GM19238 (cell line): Measurements from ENCODE around the gene ANKRD11.
"Not testable (repeated sequence)": the region's sequence is repeated elsewhere in the genome, so short reads cannot be mapped to it uniquely, and the experiment has no call there.

Experiments used
- DNase-seq: peaks from one replicate; pipeline ENCODE4 v3.0.0; 2011; ENCODE audit warnings: low spot score; ENCODE audit not compliant: insufficient read length

The ANKRD11 gene

DNA sequence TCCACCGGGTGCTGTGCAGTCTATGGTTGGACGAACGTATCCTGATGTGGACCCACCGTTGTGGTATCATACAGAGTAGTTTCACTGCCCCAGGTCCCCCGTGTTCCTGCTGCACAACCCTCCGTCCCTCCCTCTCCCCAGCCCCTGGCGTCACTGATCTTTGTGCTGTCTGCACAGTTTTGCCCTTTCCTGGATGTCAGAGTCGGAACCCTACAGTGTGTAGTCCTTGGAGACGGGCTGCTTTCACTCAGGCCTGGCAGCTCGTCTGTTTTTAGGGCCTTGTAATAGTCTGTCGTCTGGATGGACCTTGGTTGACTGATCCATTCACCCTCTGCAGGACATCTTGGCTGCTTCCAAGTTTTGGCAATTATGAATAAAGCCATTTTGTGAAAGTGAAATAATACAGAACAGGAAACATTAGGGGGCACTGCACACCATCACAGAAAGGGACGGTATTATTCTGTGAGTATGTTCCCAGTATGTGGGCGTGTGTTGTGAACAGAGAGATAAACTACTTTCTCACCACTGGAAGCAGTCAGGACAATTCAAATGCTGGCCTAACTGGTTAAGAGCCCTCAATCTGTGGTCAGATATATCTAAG is 156.9 kb downstream of the ANKRD11 start:
- DNase-seq, result not testable (repeated sequence)

DNA sequence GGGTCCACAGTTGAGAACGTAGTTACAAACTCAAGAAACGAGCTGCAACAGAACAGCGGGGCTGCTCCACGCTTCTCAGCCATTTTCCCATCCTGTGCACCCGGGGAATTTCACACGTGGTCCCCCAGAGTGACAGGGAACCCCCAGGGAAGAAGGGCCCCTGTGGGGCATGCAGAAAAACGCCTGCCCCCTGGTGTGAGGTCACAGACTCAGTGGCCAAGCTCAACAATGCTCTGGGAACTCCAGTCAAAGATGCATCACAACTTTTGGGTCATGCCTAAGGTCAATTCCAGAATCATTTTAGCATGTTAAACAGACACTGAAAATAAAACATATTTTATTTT is 157.5 kb downstream of the ANKRD11 start:
- DNase-seq, result no peak

DNA sequence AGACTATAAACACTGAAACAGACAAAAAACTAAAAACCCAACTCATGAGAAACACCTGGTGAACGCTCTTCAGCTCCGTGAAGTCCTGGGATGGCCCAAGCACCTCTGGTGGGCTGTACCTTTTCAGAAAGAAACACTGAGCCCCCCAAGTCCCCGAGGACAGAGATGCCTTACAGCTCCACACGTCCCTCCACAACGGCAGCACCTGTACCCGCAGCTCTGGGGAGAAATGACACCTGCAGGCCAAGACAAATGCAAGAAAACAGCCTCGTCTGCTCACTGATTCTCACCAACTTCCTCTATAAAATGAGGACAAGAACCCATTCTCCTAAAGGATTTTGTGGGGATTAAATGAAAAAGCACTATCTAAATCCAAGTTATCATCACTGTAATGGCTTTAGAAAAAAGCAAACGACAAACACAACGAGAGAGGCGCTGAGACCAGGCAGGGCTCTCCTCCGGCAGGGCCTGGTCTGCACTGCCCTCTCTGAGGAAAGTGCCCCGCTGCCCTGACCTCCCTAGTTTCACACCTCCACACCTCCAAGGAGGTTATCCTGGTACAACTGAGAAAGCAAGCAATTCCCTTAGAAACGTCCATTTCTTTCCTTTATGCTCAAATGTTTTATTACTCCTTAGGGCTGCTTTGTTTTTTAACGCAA is 158.0 kb downstream of the ANKRD11 start:
- no peak for DNase-seq

DNA sequence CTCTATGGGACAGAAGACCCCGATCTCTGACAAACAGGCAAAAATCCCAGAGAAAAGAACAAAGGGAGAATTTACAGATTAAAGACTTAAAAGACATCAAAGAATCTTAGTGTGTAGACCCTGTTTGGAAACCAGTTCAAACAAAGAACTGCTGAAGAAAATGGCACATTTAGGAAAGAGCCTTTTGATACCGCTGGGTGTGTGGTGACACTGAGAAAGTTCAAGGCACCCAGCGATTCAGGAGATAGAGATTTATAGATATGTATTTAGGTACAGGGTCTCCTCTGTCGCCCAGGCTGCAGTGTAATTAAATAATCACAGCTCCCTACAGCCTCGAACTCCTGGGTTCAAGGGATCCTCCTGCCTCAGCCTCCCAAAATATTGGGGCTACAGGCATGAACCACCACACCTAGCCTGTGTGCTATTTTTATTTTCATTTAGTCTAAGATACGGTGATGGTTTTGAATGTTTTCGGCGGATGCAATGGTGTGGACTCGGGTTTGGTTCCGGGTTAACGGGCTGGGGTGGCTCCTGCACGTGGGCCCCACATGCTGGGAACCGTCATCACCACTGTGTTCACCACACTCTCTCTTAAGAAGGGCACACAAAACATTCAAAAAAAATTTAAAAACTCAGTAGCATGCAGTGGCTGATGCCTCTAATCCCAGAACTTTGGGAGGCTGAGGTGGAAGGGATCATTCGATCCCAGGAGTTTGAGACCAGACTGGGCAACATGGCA is 158.8 kb downstream of the ANKRD11 start:
- no peak for DNase-seq

DNA sequence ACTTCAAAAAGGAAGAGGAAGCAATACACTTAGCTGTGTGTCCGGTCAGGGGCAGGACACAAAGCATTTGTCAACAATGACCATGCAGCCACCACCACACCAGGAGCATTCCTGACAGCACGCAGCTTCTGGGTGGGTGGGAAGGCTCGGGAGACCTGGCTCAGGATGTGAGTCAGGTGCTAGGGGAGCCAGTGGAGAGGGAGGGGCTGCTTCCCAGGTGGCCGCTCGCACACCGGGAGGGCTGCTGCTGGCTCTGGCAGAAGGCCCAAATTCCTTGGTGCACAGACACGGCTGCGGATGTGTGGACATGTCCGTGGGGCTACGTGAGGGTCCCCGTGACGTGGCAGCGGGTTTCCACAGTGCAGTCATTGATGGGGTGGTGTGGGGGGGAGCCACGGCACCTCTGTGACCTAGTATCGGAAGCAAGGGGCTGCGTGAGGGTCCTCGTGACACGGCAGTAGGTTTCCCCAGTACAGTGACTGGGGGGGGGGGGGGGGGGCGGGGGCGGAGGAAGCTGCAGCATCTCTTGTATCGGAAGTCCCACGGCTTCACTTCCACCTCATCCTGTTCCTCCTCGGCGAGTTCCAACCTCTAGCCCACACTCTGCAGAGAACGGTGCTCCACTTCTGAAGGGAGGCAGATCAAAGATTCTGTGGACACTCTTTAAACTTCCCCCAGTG is 160.0 kb downstream of the ANKRD11 start:
- DNase-seq, result no peak

DNA sequence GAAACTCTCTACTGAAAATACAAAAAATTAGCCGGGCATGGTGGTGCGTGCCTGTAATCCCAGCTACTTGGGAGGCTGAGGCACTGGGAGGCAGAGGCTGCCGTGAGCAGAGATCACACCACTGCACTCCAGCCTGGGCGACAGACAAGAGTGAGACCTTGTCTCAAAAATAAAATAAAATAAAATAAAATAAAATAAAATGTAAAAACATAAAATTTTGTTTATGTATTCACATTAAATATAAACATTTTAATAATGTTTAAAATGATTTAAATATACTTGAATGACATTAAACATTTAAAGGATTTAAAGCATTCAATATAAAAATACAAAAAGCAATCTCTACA is 160.6 kb downstream of the ANKRD11 start:
- DNase-seq, result not testable (repeated sequence)

DNA sequence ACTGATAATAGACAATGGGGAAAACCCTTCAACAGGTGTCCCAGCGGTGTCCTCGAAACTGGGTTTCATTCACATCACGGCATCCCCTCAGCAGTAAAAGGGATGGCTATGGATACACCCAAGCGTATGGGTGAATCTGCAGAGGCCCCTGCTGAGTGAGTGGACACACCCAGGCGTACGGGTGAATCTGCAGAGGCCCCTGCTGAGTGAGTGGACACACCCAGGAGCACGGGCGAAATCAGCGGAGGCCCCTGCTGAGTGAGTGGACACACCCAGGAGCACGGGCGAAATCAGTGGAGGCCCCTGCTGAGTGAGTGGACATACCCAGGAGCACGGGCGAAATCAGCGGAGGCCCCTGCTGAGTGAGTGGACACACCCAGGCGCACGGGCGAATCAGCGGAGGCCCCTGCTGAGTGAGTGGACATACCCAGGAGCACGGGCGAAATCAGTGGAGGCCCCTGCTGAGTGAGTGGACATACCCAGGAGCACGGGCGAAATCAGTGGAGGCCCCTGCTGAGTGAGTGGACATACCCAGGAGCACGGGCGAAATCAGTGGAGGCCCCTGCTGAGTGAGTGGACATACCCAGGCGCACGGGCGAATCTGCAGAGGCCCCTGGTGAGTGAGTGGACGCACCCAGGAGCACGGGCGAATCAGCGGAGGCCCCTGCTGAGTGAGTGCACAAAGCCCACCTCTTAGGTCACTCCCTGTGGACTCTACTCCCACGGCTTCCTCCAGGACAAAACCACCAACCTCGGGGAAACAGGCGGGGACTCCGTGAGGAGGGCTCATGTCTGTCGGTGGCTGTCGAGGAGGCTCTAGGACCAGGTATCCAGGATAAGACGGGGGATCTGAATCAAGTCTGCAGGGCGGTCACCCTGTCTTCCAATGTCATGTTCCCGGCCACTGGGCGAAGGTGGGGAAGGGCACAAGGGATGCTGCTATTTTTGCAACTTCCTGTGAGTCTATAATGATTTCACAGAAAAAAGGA is 161.7 kb downstream of the ANKRD11 start:
- DNase-seq, result not testable (repeated sequence)

DNA sequence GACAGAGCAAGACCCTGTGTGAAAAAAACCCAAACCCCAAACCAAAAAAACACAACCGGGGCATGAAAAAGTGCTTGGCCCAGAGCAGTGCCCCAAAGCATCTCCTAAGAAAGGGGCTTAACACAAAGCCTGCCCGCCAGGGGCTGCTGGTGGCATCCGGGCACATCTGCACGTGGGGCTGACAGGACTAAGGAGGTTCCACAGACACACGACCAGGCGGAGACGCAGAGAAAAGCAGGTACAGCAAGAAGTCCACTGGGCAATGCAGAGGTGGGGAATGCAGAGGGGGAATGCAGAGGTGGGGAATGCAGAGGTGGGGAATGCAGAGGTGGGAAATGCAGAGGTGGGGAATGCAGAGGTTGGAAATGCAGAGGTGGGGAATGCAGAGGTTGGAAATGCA is 163.6 kb downstream of the ANKRD11 start:
- DNase-seq, result no peak

DNA sequence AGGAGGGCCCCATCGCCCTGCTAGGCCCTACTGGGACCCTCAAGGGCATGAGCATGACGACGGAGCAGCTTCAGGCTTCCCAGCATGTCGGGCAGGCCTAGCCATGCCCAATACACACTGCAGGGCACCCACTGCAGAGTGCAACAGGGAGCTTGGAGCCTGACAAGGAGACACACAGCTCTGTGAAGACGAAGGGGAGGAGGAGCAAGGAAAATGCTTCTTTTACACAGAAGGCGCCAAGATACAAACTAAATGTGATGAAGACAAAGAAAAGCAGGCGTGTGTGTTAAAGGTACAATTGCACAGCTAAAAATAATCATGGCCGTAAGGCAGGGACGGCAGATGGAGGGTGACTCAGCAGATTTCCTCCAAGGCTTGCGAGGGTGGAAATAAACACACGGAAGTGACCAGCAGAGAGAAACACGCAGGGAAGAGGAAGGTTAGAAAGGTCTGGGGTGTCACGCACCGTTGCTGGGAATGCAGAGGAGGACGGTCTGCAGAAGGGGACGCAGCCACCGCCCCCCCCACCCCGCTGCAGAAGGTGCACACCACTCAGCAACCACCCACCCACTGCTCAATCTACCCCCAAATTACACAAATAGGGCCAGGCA is 164.4 kb downstream of the ANKRD11 start:
- no peak for DNase-seq

DNA sequence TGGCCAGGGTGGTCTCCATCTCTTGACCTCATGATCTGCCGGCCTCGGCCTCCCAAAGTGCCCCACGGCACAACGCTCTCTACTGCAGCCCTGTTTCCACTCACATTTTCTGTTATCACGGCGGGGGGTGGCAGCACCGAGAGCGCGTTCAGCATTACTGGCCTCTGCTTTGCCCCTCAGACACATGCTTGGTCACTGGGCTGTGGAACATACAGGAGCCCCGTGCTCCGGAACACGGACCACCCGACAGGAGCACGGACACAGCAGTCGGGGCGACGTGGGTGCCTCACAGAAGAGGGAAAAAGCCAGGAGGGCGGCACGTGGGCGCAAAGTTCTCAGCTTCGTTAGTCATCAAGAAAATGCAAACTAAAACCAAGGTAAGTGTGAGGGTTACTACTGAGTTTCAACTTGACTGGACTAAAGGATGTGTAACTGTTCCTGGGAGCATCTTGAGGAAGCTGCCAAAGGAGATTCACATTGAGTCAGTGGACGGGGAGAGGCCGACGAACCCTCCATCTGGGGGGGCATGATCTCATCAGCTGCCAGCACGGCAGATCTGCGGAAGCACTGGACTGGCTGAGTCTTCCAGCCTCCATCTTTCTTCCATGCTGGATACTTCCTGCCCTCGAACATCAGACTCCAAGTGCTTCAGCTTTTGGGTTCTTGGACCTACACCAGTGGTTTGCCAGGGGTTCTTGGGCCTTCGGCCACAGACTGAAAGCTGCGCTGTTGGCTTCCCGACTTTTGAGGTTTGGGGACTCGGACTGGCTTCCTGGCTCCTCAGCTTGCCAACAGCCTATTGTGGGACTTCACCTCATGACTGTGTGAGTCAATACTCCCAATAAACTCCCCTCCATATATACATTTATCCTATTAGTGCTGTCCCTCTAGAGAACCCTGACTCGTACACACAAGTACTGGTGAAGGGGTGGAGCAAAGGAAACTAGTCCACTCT is 166.0 kb downstream of the ANKRD11 start:
- DNase-seq, result peak; percentile 66

DNA sequence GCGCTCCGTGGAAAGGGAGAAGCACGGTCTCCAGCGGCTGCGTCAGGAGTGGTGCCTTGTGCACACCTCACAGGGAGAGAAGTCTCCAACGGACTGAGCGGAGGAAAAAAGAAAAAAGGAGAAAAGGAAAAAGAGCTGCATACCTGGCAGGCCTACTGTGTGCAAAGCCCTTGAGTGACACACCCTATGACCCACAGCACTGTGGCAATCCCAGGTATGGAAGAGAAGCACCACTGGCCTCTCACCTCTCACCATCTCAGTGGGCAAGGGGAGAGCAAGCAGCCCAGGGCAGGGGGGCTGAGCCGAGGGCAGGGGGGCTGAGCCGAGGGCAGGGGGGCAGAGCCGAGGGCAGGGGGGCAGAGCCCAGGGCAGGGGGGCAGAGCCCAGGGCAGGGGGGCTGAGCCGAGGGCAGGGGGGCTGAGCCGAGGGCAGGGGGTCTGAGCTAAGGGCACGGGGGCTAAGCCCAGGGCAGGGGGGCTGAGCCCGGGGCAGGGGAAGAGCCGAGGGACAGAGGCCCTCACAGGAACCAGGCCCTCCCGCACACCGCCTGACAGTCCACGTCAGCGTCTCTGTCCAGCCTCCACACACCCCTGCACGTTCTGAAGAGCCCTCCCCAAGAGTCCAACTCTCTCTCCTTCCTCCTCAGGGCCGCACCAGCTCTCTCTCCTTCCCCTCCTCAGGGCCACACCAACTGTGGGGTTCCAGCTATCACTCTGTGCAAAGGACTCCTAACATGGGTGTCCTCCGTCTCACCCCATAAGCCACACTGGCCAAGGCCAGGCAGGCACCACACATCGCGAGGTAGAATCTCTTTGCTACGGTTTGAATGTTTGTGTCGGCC is 167.0 kb downstream of the ANKRD11 start:
- no peak for DNase-seq

DNA sequence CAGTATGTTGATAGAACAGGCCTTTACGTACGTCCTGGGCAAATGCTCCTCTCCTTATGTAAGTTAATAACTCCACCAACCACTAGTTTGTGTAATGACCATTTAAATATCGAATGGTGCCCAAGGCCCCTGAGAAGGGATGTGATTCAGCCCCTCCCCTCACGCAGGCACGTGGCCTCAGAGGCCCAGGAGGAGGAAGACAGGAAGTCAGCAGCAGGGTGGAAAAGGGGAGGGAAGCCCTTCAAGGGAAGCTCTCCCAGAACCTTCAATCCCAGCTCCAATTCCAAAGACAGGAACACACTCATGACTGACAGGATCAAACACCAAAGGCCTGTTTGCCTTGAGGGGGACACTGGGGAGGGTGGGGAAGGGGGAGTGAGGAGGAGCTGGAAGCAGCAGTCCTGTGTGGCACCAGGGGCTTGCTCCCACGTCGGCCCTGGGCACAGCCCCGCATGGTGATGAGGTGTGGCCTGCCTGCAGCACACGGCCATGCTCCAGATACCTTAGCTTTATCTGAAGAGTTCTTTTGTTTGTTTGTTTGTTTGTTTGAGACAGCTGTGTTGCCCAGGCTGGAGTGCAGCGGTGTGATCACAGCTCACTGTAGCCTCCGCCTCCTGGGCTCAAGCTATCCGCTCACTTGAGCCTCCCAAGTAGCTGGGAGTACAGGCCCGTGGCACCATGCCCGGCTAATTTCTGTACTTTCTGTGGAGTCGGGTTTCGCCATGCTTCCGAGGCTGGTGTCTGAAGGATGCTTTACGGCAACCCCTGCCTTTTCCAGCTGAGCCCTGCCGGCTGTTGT is 167.8 kb downstream of the ANKRD11 start:
- no peak for DNase-seq

DNA sequence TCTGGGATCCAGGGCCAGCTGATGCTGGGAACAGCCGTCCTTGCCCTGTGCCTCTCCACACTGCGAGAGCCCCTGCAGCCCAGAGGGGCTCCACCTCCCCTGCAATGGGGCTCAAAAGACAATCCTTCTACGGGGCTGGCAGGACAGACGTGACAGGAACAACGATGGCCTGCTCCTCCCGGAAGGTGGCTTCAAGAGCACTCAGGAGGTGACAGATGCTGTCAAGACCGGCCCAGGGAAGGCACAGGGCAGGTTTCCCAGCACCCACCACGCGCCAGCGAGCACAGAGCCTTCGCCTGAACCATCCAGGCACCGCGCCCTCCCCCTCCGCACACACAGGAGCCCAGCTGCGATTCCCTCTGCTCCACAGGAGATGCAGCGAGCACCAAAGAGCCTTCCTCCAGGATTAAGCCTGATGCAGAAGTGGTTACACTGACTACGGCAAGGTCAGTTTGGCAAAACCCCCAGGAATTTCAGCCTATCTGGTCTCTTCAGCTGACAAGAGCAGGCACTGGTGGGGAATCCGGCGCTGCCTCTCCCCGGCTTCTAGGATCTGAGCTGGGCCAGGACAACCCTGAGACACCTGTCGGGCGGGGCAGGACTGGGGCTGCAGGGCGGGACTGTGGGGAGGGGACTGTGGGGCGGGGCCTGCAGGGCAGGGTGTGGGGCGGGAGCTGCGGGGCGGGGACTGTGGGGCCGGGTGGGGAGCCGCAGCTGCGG is 169.4 kb downstream of the ANKRD11 start:
- no peak for DNase-seq

DNA sequence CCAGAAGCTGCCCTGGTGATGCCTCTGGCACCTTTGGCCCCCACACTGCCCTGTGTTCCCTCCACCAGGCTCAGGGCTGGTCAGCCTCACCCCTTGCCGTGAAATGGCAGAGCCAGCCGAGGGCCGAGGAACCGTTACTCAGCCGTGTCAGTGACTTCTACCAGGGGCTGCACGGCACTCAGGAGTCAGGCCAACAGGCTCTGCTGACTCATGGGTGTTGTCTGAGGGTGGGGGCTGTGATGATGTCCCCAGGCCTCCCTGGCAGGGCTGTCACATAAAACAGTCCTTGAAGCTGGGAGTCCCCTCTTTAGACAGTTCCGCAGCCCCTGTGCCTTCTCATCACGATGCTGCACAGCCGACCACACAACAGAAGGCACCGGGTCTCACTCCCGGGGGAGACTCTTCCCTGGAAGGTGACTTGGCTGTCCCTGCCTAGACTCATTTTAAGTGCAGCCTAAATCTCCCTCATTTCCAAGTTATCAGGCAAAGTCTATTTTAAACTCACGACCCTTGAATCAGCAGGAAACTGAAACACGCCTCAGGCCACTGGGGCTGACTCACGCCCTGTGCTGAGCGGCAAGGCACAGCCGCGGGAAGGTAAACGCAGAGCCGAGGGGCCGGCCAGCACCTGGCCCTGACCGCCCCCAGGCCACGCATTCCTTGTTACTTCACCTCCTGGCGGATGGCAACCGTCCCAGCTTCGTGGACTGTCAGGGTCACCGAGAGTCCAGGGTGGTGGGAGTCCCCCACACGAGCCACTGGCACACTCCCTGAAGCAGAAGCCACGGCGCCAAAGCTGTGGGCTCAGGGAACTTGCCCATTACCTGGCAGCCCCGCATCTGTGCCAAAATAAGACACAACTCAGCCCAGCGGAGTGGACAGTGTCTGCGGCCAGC is 170.2 kb downstream of the ANKRD11 start:
- peak; percentile 57 for DNase-seq

DNA sequence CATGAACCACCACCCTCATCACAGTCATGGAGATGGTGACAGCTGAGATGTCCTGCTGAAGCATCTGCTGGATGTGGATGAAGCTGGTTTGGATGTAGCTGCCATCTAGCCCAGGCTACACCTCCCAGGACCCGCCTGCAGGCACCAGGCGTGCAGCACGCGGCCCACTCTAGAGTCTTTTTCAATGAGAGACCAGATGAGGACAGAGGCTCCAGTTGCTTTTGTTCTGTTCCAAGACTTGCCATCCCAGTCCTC is 170.8 kb downstream of the ANKRD11 start:
- DNase-seq, result no peak

DNA sequence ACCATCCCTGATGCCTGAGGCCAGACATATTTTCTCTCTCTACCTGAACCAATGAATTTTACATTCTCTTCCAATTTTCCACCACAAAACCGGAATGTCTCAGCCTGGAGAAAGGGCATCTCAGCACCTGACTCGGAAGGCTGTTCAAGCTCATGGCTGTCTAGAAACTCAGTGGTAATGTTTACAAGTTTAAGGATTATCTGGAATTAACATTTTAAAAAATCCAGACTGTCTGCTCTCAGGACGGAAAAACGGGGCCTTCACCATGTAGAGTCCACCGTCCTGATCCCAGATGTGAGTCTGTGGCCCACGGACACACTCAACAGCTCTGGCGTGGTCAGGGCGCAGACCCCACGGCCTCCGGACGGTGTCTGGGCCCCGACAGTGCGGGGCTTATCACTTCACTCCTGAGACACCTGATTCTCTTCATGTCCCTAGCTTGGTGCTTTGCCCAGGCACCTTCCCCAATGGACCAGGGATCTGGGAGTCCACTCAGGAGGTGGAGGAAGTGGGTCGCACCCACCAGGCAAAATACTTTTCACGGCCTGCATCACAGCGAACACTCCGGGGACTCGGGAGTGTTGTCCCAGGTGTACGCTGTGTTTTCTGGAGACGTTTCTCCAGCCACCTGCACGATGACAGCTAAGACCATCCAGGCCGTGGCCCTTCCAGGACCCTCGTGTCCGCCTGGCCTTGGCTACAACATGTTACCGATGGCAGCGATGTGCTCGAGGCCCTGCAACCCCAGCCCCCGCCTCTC is 171.3 kb downstream of the ANKRD11 start:
- no peak for DNase-seq
